Activated naive CD4-positive, alpha-beta T cell treated with anti-CD3 and anti-CD28 coated beads for 36 hours (primary cell): ENCODE measurements around the gene MRPS18A. TPM values are rescaled to one million over a fixed set of nuclear protein-coding genes. Genes with fewer than 3 reads are reported as not detected.
"Not testable (repeated sequence)": the region's sequence is repeated elsewhere in the genome, so short reads cannot be mapped to it uniquely, and the experiment has no call there.

Source experiments
- CTCF ChIA-PET: fragments of 350-600 bp; sonication (Branson Sonifier 250); formaldehyde crosslinking; loops from one replicate; lab custom pipeline; 2021; ENCODE audit warnings: antibody characterized with exemption; lab: Charles Lee
- DNase-seq: peaks from one replicate; pipeline ENCODE4 v3.0.0-alpha.2; 2020
- H3K27ac Mint-ChIP-seq: one replicate; pipeline ENCODE4 v1.8.0; 2021; ENCODE audit warnings: mild to moderate bottlenecking, mixed read lengths
- H3K27me3 Mint-ChIP-seq: one replicate; pipeline ENCODE4 v1.8.0; 2021; ENCODE audit warnings: low read depth, mixed read lengths
- H3K36me3 Mint-ChIP-seq: one replicate; pipeline ENCODE4 v1.8.0; 2021; ENCODE audit warnings: low read depth, mixed read lengths
- H3K4me1 Mint-ChIP-seq: one replicate; pipeline ENCODE4 v1.8.0; 2021; ENCODE audit warnings: low read depth, mixed read lengths
- H3K4me3 Mint-ChIP-seq: one replicate; pipeline ENCODE4 v1.8.0; 2021; ENCODE audit warnings: mild to moderate bottlenecking, moderate library complexity, mixed read lengths
- H3K9me3 Mint-ChIP-seq: one replicate; pipeline ENCODE4 v1.8.0; 2021; ENCODE audit warnings: mixed read lengths
- intact Hi-C: fragments of 100-400 bp; cut with micrococcal nuclease; formaldehyde crosslinking; loops from one replicate; pipeline ENCODE4 v1.15.1; 2023
- total RNA-seq, 2 experiments: library from RNA; stranded (reverse); gene quantifications; one replicate each; pipeline ENCODE4 v1.2.3, GENCODE V29; 2021

Gene MRPS18A
- total RNA-seq, 2 experiments from 2014 or later: 47.8 to 50.2 TPM

DNA sequence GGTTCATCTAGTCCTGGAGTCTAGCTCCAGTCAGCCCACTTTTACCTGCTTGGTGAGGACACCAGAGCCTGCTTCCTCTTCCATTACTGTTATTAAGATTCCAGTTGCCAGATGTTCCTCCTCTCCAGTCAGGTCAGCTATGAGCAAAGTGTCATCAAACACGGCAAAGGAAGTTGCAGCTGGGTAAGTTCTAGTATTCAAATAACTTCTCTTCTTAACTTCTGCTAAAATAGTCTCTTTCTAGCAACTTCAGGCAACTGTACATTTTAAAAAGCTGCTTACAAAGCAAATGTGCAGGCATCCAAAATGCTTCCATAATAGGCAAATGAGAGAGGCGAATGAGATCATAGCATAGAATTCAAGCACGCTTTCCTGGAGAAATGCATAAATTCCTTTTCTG lies 18.4 kb upstream of the MRPS18A start:
- H3K4me1 Mint-ChIP-seq: peaks cover 3% of the 10 kb centered on the region
- peaks cover 8% of the 10 kb centered on the region for H3K27me3 Mint-ChIP-seq
- no peak for DNase-seq
- H3K36me3 Mint-ChIP-seq: no peaks in the 10 kb centered on the region
- intact Hi-C loops: no loop called here
- H3K4me3 Mint-ChIP-seq: no peak overlapping the region
- CTCF ChIA-PET: interaction anchor here (1.0 to 1.3 kb wide), 4 partner anchors 38 to 373 kb away, joined by 3 read pairs; no protein-coding TSS in a partner anchor
- no peaks in the 10 kb centered on the region for H3K9me3 Mint-ChIP-seq
- H3K27ac Mint-ChIP-seq: no peak overlapping the region

GRCh38 chr6:43703512-43704429 lies 16.2 kb upstream of the MRPS18A start:
- CTCF ChIA-PET: no interaction called here
- no peak overlapping the region for H3K27ac Mint-ChIP-seq
- H3K27me3 Mint-ChIP-seq: peaks cover 9% of the 10 kb centered on the region
- no peak for DNase-seq
- H3K4me3 Mint-ChIP-seq: no peak overlapping the region
- no peaks in the 10 kb centered on the region for H3K9me3 Mint-ChIP-seq
- no peaks in the 10 kb centered on the region for H3K36me3 Mint-ChIP-seq
- intact Hi-C loops: no loop called here
- H3K4me1 Mint-ChIP-seq: no peaks in the 10 kb centered on the region

DNA sequence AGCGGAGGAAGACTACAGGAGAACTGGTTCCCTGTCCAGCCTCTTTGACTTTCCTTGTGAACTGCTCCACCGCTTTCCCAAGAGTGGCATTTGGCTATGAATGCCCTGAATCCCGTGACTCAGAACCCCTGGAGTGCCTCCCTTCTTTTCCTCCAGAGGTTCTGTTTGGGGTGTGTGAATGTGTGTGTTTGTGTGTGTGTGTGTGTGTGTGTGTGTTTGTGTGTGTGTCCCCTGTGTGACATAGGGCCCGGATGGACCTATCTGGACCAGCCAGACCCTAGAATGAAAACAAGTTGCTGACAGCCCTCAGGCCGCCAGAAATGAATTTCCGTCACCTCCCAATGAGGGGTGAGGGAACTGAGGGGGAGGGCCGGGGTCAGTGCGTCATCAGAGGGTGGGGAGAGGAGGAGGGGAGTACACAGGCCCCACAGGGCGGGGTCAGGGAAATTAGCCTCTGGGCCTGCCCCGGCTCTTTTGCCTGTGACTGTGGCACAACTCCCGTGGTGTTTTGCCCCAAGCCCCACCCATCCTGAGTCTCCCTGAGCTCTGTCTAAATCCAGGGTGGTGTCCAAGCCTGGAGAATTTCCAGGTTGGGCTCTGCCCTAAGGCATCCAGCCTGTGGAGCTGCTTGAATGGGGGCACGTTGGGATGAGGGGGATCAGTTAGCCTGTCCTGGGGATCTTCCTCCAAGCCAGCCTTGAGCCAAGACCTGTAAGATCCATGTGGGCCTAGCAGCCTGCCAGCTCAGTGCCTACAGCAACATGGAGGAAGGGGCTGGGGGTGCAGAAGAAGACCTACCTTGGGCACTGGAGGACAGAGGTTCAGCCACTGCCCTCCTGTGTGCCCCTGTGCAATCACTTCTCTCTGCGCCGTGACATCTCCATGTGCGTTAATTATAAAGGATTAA lies 15.2 kb upstream of the MRPS18A start:
- CTCF ChIA-PET: no interaction called here
- H3K27me3 Mint-ChIP-seq: peaks cover 9% of the 10 kb centered on the region
- H3K4me1 Mint-ChIP-seq: no peaks in the 10 kb centered on the region
- H3K9me3 Mint-ChIP-seq: no peaks in the 10 kb centered on the region
- no peak overlapping the region for H3K27ac Mint-ChIP-seq
- no peaks in the 10 kb centered on the region for H3K36me3 Mint-ChIP-seq
- DNase-seq: peak; percentile 35
- intact Hi-C loops: no loop called here
- no peak overlapping the region for H3K4me3 Mint-ChIP-seq

DNA sequence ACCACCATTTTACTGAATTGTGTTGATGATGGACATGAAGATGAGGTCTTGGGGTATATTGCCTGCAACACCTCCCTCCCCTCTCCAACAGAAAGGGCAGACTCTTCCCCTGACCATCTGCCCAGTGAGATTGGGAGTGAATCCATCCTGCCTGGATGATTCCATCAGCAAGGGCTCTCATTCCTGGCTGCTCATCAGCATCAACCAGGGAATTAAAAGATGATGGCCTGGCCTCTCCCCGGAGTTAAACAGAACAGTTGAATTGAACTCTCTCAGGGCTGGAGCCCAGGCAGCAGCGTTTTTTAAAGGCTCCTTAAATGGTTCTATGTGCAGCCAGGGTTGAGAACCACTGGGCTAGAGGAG lies 14.6 kb upstream of the MRPS18A start:
- intact Hi-C loops: no loop called here
- H3K4me3 Mint-ChIP-seq: no peak overlapping the region
- no peaks in the 10 kb centered on the region for H3K4me1 Mint-ChIP-seq
- DNase-seq: no peak
- H3K36me3 Mint-ChIP-seq: no peaks in the 10 kb centered on the region
- peaks cover 9% of the 10 kb centered on the region for H3K27me3 Mint-ChIP-seq
- no peak overlapping the region for H3K27ac Mint-ChIP-seq
- CTCF ChIA-PET: interaction anchor here (0.6 kb wide), 1 partner anchor 22 kb away, joined by 3 read pairs; no protein-coding TSS in a partner anchor
- no peaks in the 10 kb centered on the region for H3K9me3 Mint-ChIP-seq

- intact Hi-C loops, H3K27me3 Mint-ChIP-seq, H3K9me3 Mint-ChIP-seq, DNase-seq, H3K36me3 Mint-ChIP-seq, H3K27ac Mint-ChIP-seq, H3K4me3 Mint-ChIP-seq, H3K4me1 Mint-ChIP-seq, CTCF ChIA-PET: not testable (repeated sequence)
Measured at GRCh38 chr6:43700939-43701560, 13.5 kb upstream of the MRPS18A start.

- no peak overlapping the region for H3K27ac Mint-ChIP-seq
- peaks cover 9% of the 10 kb centered on the region for H3K27me3 Mint-ChIP-seq
- H3K4me3 Mint-ChIP-seq: no peak overlapping the region
- intact Hi-C loops: no loop called here
- no peaks in the 10 kb centered on the region for H3K36me3 Mint-ChIP-seq
- no peaks in the 10 kb centered on the region for H3K9me3 Mint-ChIP-seq
- H3K4me1 Mint-ChIP-seq: no peaks in the 10 kb centered on the region
- CTCF ChIA-PET: no interaction called here
- DNase-seq: no peak
Measured at GRCh38 chr6:43699564-43700186, 12.1 kb upstream of the MRPS18A start.

DNA sequence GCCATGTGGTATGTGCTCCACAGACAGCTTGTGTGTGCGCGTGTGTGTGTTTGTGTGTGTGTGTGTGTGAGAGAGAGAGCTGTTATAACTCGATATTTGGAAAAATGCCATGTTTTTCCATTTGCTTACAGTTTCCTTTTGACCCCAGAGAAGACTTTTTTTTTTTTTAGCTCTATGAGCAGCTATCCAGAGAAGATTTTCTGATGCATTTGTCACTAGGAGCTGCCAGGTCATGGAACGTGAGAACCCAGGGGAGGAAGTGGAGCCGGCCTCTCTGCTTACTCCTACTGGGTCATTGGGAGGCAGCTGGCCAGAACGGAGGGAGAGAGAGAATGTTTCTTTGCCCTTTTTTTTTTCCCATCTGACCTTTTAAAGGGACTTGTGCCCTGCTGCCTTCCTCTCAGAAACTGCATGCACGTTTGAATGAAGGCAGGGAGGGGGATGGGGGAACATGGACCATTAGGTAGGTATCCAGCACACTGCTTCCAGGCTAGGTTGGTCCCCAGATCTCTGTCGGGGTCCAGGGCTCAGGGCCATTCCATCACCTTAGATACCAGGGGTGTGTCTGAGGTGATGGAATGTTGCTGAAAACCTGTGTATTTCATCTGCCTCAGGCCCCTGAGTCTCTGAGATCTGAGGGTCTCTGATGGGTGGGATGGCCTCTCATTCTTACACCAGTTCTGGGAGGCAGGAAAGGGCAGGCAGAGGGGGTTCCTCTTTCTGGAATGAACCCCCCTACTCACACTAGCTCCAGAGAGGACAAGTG lies 11.2 kb upstream of the MRPS18A start:
- Mint-ChIP-seq H3K4me1 (no peaks in the 10 kb centered on the region), H3K27ac (no peak overlapping the region), H3K36me3 (no peaks in the 10 kb centered on the region), H3K4me3 (no peak overlapping the region), H3K9me3 (no peaks in the 10 kb centered on the region), H3K27me3 (peaks cover 9% of the 10 kb centered on the region)
- CTCF ChIA-PET: interaction anchor here (0.6 to 0.7 kb wide), 3 partner anchors 28 to 136 kb away, joined by 3 to 7 read pairs (median 5); no protein-coding TSS in a partner anchor
- intact Hi-C loops: no loop called here
- DNase-seq: no peak

GRCh38 chr6:43697421-43697820 lies 9.8 kb upstream of the MRPS18A start:
- Mint-ChIP-seq H3K4me3 (no peak overlapping the region), H3K27ac (no peak overlapping the region), H3K4me1 (no peaks in the 10 kb centered on the region), H3K9me3 (no peaks in the 10 kb centered on the region), H3K36me3 (no peaks in the 10 kb centered on the region), H3K27me3 (peaks cover 9% of the 10 kb centered on the region)
- intact Hi-C loops: no loop called here
- no peak for DNase-seq
- CTCF ChIA-PET: no interaction called here

GRCh38 chr6:43695967-43696291 lies 8.3 kb upstream of the MRPS18A start:
- DNase-seq: no peak
- no peaks in the 10 kb centered on the region for H3K36me3 Mint-ChIP-seq
- H3K9me3 Mint-ChIP-seq: no peaks in the 10 kb centered on the region
- H3K27me3 Mint-ChIP-seq: peaks cover 7% of the 10 kb centered on the region
- no peak overlapping the region for H3K4me3 Mint-ChIP-seq
- CTCF ChIA-PET: interaction anchor here (0.6 kb wide), 1 partner anchor 419 kb away, joined by 3 read pairs; no protein-coding TSS in a partner anchor
- H3K4me1 Mint-ChIP-seq: no peaks in the 10 kb centered on the region
- no peak overlapping the region for H3K27ac Mint-ChIP-seq
- intact Hi-C loops: no loop called here

- H3K4me3 Mint-ChIP-seq: no peak overlapping the region
- intact Hi-C loops: no loop called here
- CTCF ChIA-PET: interaction anchor here (0.6 kb wide), 1 partner anchor 420 kb away, joined by 3 read pairs; no protein-coding TSS in a partner anchor
- H3K27ac Mint-ChIP-seq: no peak overlapping the region
- H3K36me3 Mint-ChIP-seq: no peaks in the 10 kb centered on the region
- H3K4me1 Mint-ChIP-seq: no peaks in the 10 kb centered on the region
- peaks cover 7% of the 10 kb centered on the region for H3K27me3 Mint-ChIP-seq
- DNase-seq: no peak
- no peaks in the 10 kb centered on the region for H3K9me3 Mint-ChIP-seq
Measured at GRCh38 chr6:43695215-43695966, 7.8 kb upstream of the MRPS18A start.

GRCh38 chr6:43689421-43689820 lies 1.8 kb upstream of the MRPS18A start:
- H3K4me3 Mint-ChIP-seq: no peak overlapping the region
- CTCF ChIA-PET: interaction anchor here (0.6 to 1.4 kb wide), 4 partner anchors 12 to 390 kb away, joined by 3 to 5 read pairs (median 4); no protein-coding TSS in a partner anchor

More at GRCh38 chr6:43689421-43689820, 1.8 kb upstream of the MRPS18A start:
- H3K27me3 Mint-ChIP-seq: peaks cover 3% of the 10 kb centered on the region
- intact Hi-C loops: no loop called here
- no peak for DNase-seq
- H3K4me1 Mint-ChIP-seq: peaks cover 29% of the 10 kb centered on the region
- H3K9me3 Mint-ChIP-seq: no peaks in the 10 kb centered on the region
- H3K36me3 Mint-ChIP-seq: no peaks in the 10 kb centered on the region
- H3K27ac Mint-ChIP-seq: no peak overlapping the region
